Left lung (tissue), 14 donors: ENCODE results near the gene CLIP1. TPM values are rescaled to one million over a fixed set of nuclear protein-coding genes. Genes with fewer than 3 reads are reported as not detected.
"Not testable (repeated sequence)": the region's sequence is repeated elsewhere in the genome, so short reads cannot be mapped to it uniquely, and the experiment has no call there.

Source experiments
- ATAC-seq: fragments of 200-7000 bp; cut with Tn5 transposase; one replicate; pipeline ENCODE4 v1.9.1; 2020; ENCODE audit warnings: moderate library complexity
- DNase-seq, 4 donors: peaks; one replicate each; pipeline ENCODE4 v3.0.0-alpha.2; 2013 to 2020
- H3K27ac ChIP-seq, 2 donors: fragments of 200-600 bp; sonication (generic) in 1 of 2; one replicate each; pipeline versions ENCODE4 v1.5.0 to v1.8.0; 2020 to 2021
- H3K27me3 ChIP-seq, 2 donors: fragments of 200-600 bp; sonication (generic) in 1 of 2; one replicate each; pipeline versions ENCODE4 v1.5.0 to v1.8.0; 2020 to 2021
- H3K36me3 ChIP-seq, 2 donors: fragments of 200-600 bp; sonication (generic) in 1 of 2; one replicate each; pipeline versions ENCODE4 v1.5.0 to v1.8.0; 2020 to 2021
- H3K4me1 ChIP-seq, 2 donors: fragments of 200-600 bp; one replicate each; pipeline ENCODE4 v1.8.0; 2021
- H3K4me3 ChIP-seq, 2 donors: fragments of 200-600 bp; sonication (generic) in 1 of 2; one replicate each; pipeline versions ENCODE4 v1.5.0 to v1.8.0; 2020 to 2021; ENCODE audit warnings: mild to moderate bottlenecking in 1 of 2
- H3K9me3 ChIP-seq, 2 donors: fragments of 200-600 bp; sonication (generic) in 1 of 2; one replicate each; pipeline versions ENCODE4 v1.5.0 to v1.8.0; 2020 to 2021
- intact Hi-C, 2 donors: fragments of 100-400 bp; cut with DNase I; formaldehyde crosslinking; loops; one replicate each; pipeline versions ENCODE4 v1.11.2 to v1.14.2; 2022
- long read RNA-seq, 12 donors: library from polyadenylated mRNA in 2 of 12; unstranded in 2 of 12; transcript quantifications; one replicate each; pipeline ENCODE4 v2.0.0 and lab custom pipeline, GENCODE V29; 2019 to 2026
- polyA plus RNA-seq, 6 donors: library from polyadenylated mRNA; unstranded; fragments of 120-200 nt; gene quantifications; one replicate each; pipeline ENCODE4 v1.2.1, GENCODE V29; 2013; ENCODE audit not compliant: insufficient read length in 6 of 6
- total RNA-seq, 2 donors: library from RNA; stranded (reverse); fragmentation: NEBNext Ultra II Directional; extraction: Animal tissue kit (Norgen Biotek cat#: 25700); gene quantifications; one replicate each; pipeline ENCODE4 v1.2.1, GENCODE V29; 2021
- TF ChIP-seq, protein P1 (sequence below), 2 donors: fragments of 200-600 bp; sonication (generic) in 1 of 2; IDR thresholded peaks; one replicate each; pipeline versions ENCODE4 v1.5.0 to v1.8.0; 2021; ENCODE audit warnings: antibody characterized with exemption in 2 of 2
- donor health status: DM: no; HTN: yes; CAD: no.
- donor health status: DM: no; HTN: no; CAD: no.

Gene CLIP1
- total RNA-seq (100 to 1,000 TPM in 1 of 2 donors, 10 to 100 TPM in 1; 85.1 to 104 TPM), polyA plus RNA-seq (10 to 100 TPM; 31.2 to 34.2 (median 32.7) TPM)
- long read RNA-seq, donor 1, partial matches to known transcripts: 14 of 19 reads
- long read RNA-seq, donor 1, other reads (novel, unspliced or antisense): 0 of 19 reads
- long read RNA-seq, donor 2, partial matches to known transcripts: 0 of 2 reads
- long read RNA-seq, donor 2, other reads (novel, unspliced or antisense): 0 of 2 reads
- long read RNA-seq, donor 3, partial matches to known transcripts: 0 of 1 reads
- long read RNA-seq, donor 3, other reads (novel, unspliced or antisense): 0 of 1 reads
- long read RNA-seq, donor 4, partial matches to known transcripts: 18 of 24 reads
- long read RNA-seq, donor 4, other reads (novel, unspliced or antisense): 6 of 24 reads
- long read RNA-seq, donor 5: 0 reads
- long read RNA-seq, donor 6: 0 reads
- long read RNA-seq, donor 7: 0 reads
- long read RNA-seq, donor 8, partial matches to known transcripts: 0 of 4 reads
- long read RNA-seq, donor 8, other reads (novel, unspliced or antisense): 0 of 4 reads
- long read RNA-seq, donor 9: 0 reads
- long read RNA-seq, donor 10, partial matches to known transcripts: 17 of 20 reads
- long read RNA-seq, donor 10, other reads (novel, unspliced or antisense): 3 of 20 reads
- long read RNA-seq, donor 11, partial matches to known transcripts: 8 of 14 reads
- long read RNA-seq, donor 11, other reads (novel, unspliced or antisense): 0 of 14 reads
- long read RNA-seq, donor 12, partial matches to known transcripts: 7 of 8 reads
- long read RNA-seq, donor 12, other reads (novel, unspliced or antisense): 0 of 8 reads

DNA sequence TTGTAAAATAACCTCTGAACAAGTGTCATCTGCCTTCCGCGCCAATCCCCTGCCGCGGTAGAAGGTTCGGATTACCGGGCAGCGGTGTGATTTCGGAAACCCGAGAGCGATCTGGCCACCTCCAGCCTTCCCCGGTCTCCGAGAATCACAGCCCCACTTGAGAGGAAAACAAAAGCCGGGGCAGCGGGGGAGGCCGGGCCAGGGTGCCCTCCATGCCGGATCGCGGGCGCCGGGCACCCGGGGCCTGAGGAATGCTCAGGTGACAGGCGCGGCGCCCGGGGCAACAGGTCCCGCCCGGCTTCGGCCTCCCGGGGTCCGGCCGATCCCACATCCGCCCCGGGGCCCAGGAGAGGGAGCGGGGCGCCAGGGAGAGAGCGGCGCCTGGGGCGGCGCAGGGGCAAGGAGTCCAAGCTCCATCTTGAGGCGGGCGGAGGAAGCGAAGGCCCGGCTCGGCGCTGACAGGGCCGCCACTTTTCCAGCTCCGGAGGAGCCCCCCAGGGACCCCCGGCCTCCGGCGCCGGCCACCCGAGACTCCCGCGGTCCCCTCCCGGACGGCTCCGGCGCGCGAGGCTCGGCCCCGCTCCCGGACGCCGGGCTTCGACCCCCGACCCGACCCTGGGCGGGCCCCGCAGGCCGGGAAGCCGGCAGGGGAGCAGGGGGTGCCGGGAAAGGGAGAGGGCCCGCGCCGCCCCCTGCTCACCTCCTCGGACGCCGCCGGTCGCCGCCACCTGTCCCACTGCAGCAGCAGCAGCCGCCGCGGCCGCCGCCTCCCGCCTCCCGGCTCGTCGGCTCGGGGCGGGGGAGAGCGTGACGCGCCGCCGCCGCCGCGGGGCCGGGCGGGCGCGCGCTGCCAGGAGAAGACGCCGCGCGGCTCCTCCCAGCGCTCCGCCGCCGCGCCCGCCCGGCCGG, at the start of gene CLIP1:
Gene CLIP1, minus strand, starts transcription at position 849 of the 909 bp plus-strand sequence. CDS start 42,217 bp downstream, outside the sequence.
- Histone ChIP-seq H3K4me3 (peak within 1 kb of the TSS; percentile 74 to 90), H3K4me1 (peaks cover 17 to 50% of the 10 kb centered on the region in 2 donors), H3K27ac (peak within 1 kb of the TSS; percentile 98 to 99), H3K27me3 (no peaks in the 10 kb centered on the region), H3K9me3 (no peaks in the 10 kb centered on the region), H3K36me3 (no peaks in the 10 kb centered on the region)
- DNase-seq (peak; percentile 54 to 92 (median 66)), ATAC-seq (peak; percentile 80)
- intact Hi-C loops: no loop called here
- TF ChIP-seq, protein P1, sequence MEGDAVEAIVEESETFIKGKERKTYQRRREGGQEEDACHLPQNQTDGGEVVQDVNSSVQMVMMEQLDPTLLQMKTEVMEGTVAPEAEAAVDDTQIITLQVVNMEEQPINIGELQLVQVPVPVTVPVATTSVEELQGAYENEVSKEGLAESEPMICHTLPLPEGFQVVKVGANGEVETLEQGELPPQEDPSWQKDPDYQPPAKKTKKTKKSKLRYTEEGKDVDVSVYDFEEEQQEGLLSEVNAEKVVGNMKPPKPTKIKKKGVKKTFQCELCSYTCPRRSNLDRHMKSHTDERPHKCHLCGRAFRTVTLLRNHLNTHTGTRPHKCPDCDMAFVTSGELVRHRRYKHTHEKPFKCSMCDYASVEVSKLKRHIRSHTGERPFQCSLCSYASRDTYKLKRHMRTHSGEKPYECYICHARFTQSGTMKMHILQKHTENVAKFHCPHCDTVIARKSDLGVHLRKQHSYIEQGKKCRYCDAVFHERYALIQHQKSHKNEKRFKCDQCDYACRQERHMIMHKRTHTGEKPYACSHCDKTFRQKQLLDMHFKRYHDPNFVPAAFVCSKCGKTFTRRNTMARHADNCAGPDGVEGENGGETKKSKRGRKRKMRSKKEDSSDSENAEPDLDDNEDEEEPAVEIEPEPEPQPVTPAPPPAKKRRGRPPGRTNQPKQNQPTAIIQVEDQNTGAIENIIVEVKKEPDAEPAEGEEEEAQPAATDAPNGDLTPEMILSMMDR (IDR thresholded peaks at IDR 0.05): peak; percentile 18 to 25

GRCh38 chr12:122471324-122472226, 49.1 kb upstream of the CLIP1 start:
- TF ChIP-seq, protein P1 (IDR thresholded peaks at IDR 0.05): peak; percentile 70 to 73
- H3K27me3 ChIP-seq: no peaks in the 10 kb centered on the region
- H3K36me3 ChIP-seq: peaks cover 0 to 45% of the 10 kb centered on the region in 2 donors
- H3K9me3 ChIP-seq: no peaks in the 10 kb centered on the region
- ATAC-seq (peak; percentile 88), DNase-seq (peak in 2 of 4 donors; percentile 54 to 66)
- intact Hi-C loops: loop anchor here (10.0 kb wide), 1 partner anchor 77 kb away; no protein-coding TSS in a partner anchor
- H3K4me1 ChIP-seq: peaks cover 0 to 7% of the 10 kb centered on the region in 2 donors
- H3K27ac ChIP-seq: peak overlapping the region; percentile 46 to 78
- H3K4me3 ChIP-seq: no peak overlapping the region

DNA sequence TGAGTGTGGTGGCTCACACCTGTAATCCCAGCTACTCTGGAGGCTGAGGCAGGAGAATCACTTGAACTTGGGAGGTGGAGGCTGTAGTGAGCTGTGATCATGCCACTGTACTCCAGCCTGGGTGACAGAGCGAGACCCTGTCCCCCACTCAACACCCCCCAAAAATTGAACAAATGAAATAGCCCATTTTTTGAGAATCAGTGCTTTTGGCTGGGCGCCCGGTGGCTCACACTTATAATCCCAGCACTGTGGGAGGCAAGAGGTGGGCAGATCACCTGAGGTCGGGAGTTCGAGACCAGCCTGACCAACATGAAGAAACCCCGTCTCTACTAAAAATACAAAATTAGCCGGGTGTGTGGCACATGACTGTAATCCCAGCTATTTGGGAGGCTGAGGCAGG, 48.1 kb upstream of the CLIP1 start:
- H3K27ac ChIP-seq: peak overlapping the region; percentile 46 to 78
- not testable (repeated sequence) for ATAC-seq, DNase-seq, H3K27me3 ChIP-seq, H3K4me3 ChIP-seq, H3K9me3 ChIP-seq, H3K4me1 ChIP-seq
- intact Hi-C loops: loop anchor here (10.0 kb wide), 1 partner anchor 76 kb away; no protein-coding TSS in a partner anchor
- H3K36me3 ChIP-seq: peaks cover 0 to 35% of the 10 kb centered on the region in 2 donors

DNA sequence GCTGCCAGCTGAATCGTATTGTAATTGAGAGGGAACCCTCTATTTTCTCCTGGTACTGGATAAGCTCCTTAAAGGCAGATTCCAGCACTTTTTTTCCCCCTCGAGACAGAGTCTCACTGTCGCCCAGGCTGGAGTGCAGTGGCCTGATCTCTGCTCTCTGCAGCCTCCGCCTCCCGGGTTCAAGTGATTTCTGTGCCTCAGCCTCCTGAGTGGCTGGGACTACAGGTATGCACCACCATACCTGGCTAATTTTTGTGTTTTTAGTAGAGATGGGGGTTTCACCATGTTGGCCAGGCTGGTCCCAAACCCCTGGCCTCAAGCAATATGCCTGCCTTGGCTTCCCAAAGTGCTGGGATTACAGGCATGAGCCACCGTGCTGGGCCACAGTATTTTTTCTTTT, 47.4 kb upstream of the CLIP1 start:
- not testable (repeated sequence) for H3K9me3 ChIP-seq, H3K27ac ChIP-seq, DNase-seq, H3K4me3 ChIP-seq, H3K27me3 ChIP-seq, ATAC-seq
- H3K4me1 ChIP-seq: peaks cover under 1 to 17% of the 10 kb centered on the region in 2 donors
- intact Hi-C loops: loop anchor here (10.0 kb wide), 1 partner anchor 75 kb away; no protein-coding TSS in a partner anchor
- peaks cover 0 to 28% of the 10 kb centered on the region in 2 donors for H3K36me3 ChIP-seq

- Histone ChIP-seq H3K4me1 (peaks cover 6 to 24% of the 10 kb centered on the region in 2 donors), H3K36me3 (peaks cover 0 to 9% of the 10 kb centered on the region in 2 donors), H3K4me3 (no peak overlapping the region), H3K27ac (no peak overlapping the region), H3K9me3 (no peaks in the 10 kb centered on the region), H3K27me3 (no peaks in the 10 kb centered on the region)
- no peak for DNase-seq
- ATAC-seq: no peak
- intact Hi-C loops: no loop called here
- TF ChIP-seq, protein P1 (IDR thresholded peaks at IDR 0.05): no peak
Observed at GRCh38 chr12:122467983-122468382, 45.5 kb upstream of the CLIP1 start.

- H3K27me3 ChIP-seq, intact Hi-C loops, H3K4me3 ChIP-seq, H3K9me3 ChIP-seq, H3K36me3 ChIP-seq: not testable (repeated sequence)
- ATAC-seq (peak; percentile 85), DNase-seq (peak in 2 of 4 donors; percentile 25 to 50)
- Histone ChIP-seq H3K4me1 (peaks cover 6 to 16% of the 10 kb centered on the region in 2 donors), H3K27ac (peak overlapping the region; percentile 42 to 44)
Observed at GRCh38 chr12:122464317-122465042, 42.0 kb upstream of the CLIP1 start.
